RPMI8226 (cell line): ENCODE measurements around the gene CNTNAP2.
"Not testable (repeated sequence)": the region's sequence is repeated elsewhere in the genome, so short reads cannot be mapped to it uniquely, and the experiment has no call there.

Experiments used
- DNase-seq: peaks from one replicate; pipeline ENCODE4 v3.0.0-alpha.2; 2015

Gene CNTNAP2

GRCh38 chr7:148011753-148012152 lies 1895.2 kb downstream of the CNTNAP2 start:
- no peak for DNase-seq

GRCh38 chr7:148014001-148014400 lies 1897.4 kb downstream of the CNTNAP2 start:
- no peak for DNase-seq

GRCh38 chr7:148014541-148014940 lies 1897.9 kb downstream of the CNTNAP2 start:
- no peak for DNase-seq

- DNase-seq = no peak
These were observed 1900.5 kb downstream of the CNTNAP2 start for GRCh38 chr7:148017126-148017525.

- DNase-seq = no peak
These were observed 1904.1 kb downstream of the CNTNAP2 start for GRCh38 chr7:148020679-148021078.

GRCh38 chr7:148021507-148022045 lies 1905.0 kb downstream of the CNTNAP2 start:
- DNase-seq = no peak

- DNase-seq = no peak
These were observed 1906.2 kb downstream of the CNTNAP2 start for GRCh38 chr7:148022832-148023231.

- no peak for DNase-seq
These were observed 1910.1 kb downstream of the CNTNAP2 start for GRCh38 chr7:148026713-148027112.

- DNase-seq = no peak
These were observed 1911.6 kb downstream of the CNTNAP2 start for GRCh38 chr7:148028165-148028564.

- DNase-seq = no peak
These were observed 1914.4 kb downstream of the CNTNAP2 start for GRCh38 chr7:148031019-148031418.

GRCh38 chr7:148031811-148032210 lies 1915.2 kb downstream of the CNTNAP2 start:
- no peak for DNase-seq

- DNase-seq = no peak
These were observed 1919.3 kb downstream of the CNTNAP2 start for GRCh38 chr7:148035950-148036349.

GRCh38 chr7:148037044-148037443 lies 1920.4 kb downstream of the CNTNAP2 start:
- DNase-seq = no peak

- DNase-seq = no peak
These were observed 1924.6 kb downstream of the CNTNAP2 start for GRCh38 chr7:148041156-148041555.

- no peak for DNase-seq
These were observed 1926.5 kb downstream of the CNTNAP2 start for GRCh38 chr7:148042935-148043631.

- DNase-seq = no peak
These were observed 1927.6 kb downstream of the CNTNAP2 start for GRCh38 chr7:148044173-148044572.

- peak; percentile 53 for DNase-seq
These were observed 1928.9 kb downstream of the CNTNAP2 start for GRCh38 chr7:148045521-148045920.

- no peak for DNase-seq
These were observed 1932.5 kb downstream of the CNTNAP2 start for GRCh38 chr7:148049068-148049467.

- DNase-seq = no peak
These were observed 1934.0 kb downstream of the CNTNAP2 start for GRCh38 chr7:148050492-148051158.

- no peak for DNase-seq
These were observed 1939.8 kb downstream of the CNTNAP2 start for GRCh38 chr7:148056406-148056805.

GRCh38 chr7:148058092-148058491 lies 1941.5 kb downstream of the CNTNAP2 start:
- DNase-seq = no peak

GRCh38 chr7:148058753-148059152 lies 1942.2 kb downstream of the CNTNAP2 start:
- DNase-seq = no peak

GRCh38 chr7:148060724-148061123 lies 1944.1 kb downstream of the CNTNAP2 start:
- DNase-seq = no peak

- not testable (repeated sequence) for DNase-seq
These were observed 1961.5 kb downstream of the CNTNAP2 start for GRCh38 chr7:148078111-148078510.
